Trophoblast cell (in vitro differentiated cells and primary cell): ENCODE measurements around the gene SOS2.

Experiments used
- DNase-seq, 2 donors: peaks; one replicate each; pipeline ENCODE4 v3.0.0-alpha.2; 2016
- H2AFZ ChIP-seq: 2 replicates; pipeline ENCODE4 v1.6.1; 2013; ENCODE audit warnings: low read length, moderate library complexity, mild to moderate bottlenecking; ENCODE audit not compliant: insufficient read depth, poor library complexity
- H2AK5ac ChIP-seq: 2 replicates; pipeline ENCODE4 v1.6.1; 2013; ENCODE audit warnings: mild to moderate bottlenecking, low read length
- H2BK120ac ChIP-seq: 2 replicates; pipeline ENCODE4 v1.6.1; 2013; ENCODE audit warnings: low read length, mild to moderate bottlenecking, moderate library complexity; ENCODE audit not compliant: insufficient read depth, poor library complexity
- H2BK12ac ChIP-seq: 2 replicates; pipeline ENCODE4 v1.6.1; 2013; ENCODE audit warnings: mild to moderate bottlenecking, low read length, moderate library complexity
- H2BK5ac ChIP-seq: 2 replicates; pipeline ENCODE4 v1.6.1; 2013; ENCODE audit warnings: low read length, low read depth, moderate library complexity, mild to moderate bottlenecking; ENCODE audit not compliant: poor library complexity
- H3K14ac ChIP-seq: 2 replicates; pipeline ENCODE4 v1.6.1; 2013; ENCODE audit warnings: mild to moderate bottlenecking, low read length
- H3K18ac ChIP-seq: 2 replicates; pipeline ENCODE4 v1.6.1; 2013; ENCODE audit warnings: mild to moderate bottlenecking, low read length
- H3K23ac ChIP-seq: 2 replicates; pipeline ENCODE4 v1.6.1; 2013; ENCODE audit warnings: low read length
- H3K27ac ChIP-seq: 2 replicates; pipeline ENCODE4 v1.5.1; 2013; ENCODE audit warnings: low read depth, mild to moderate bottlenecking, inconsistent platforms, low read length, moderate library complexity
- H3K27me3 ChIP-seq: 2 replicates; pipeline ENCODE4 v1.6.1; 2013; ENCODE audit warnings: inconsistent platforms, mild to moderate bottlenecking, low read length, moderate library complexity; ENCODE audit not compliant: insufficient read depth
- H3K36me3 ChIP-seq, 2 experiments: 1 replicate in 1 of 2; 2 replicates in 1 of 2; pipeline ENCODE4 v1.6.1; 2013; ENCODE audit warnings: low read length in 2 of 2, mild to moderate bottlenecking in 2 of 2, moderate library complexity in 1 of 2; ENCODE audit not compliant: insufficient read depth in 2 of 2, control insufficient read depth in 1 of 2
- H3K4ac ChIP-seq: 2 replicates; pipeline ENCODE4 v1.6.1; 2013; ENCODE audit warnings: low read depth, mild to moderate bottlenecking, low read length, moderate library complexity
- H3K4me1 ChIP-seq, 2 experiments: 1 replicate in 1 of 2; 2 replicates in 1 of 2; pipeline ENCODE4 v1.6.1; 2013; ENCODE audit warnings: low read length in 2 of 2, mild to moderate bottlenecking in 2 of 2, moderate library complexity in 1 of 2; ENCODE audit not compliant: insufficient read depth in 2 of 2, control insufficient read depth in 1 of 2
- H3K4me2 ChIP-seq: 2 replicates; pipeline ENCODE4 v1.6.1; 2013; ENCODE audit warnings: inconsistent platforms, mild to moderate bottlenecking, low read length, moderate library complexity
- H3K4me3 ChIP-seq: 2 replicates; pipeline ENCODE4 v1.5.1; 2013; ENCODE audit warnings: mild to moderate bottlenecking, low read depth, low read length, inconsistent platforms
- H3K79me1 ChIP-seq: one replicate; pipeline ENCODE4 v1.6.1; 2013; ENCODE audit warnings: low read length
- H3K79me2 ChIP-seq: 2 replicates; pipeline ENCODE4 v1.6.1; 2013; ENCODE audit warnings: low read length, mild to moderate bottlenecking; ENCODE audit not compliant: control insufficient read depth, insufficient read depth, poor library complexity
- H3K9ac ChIP-seq: 2 replicates; pipeline ENCODE4 v1.6.1; 2013; ENCODE audit warnings: mild to moderate bottlenecking, low read length
- H3K9me3 ChIP-seq: 2 replicates; pipeline ENCODE4 v1.6.1; 2013; ENCODE audit warnings: low read depth, mild to moderate bottlenecking, control low read depth, inconsistent platforms, low read length; ENCODE audit not compliant: insufficient read depth
- H4K12ac ChIP-seq: 2 replicates; pipeline ENCODE4 v1.6.1; 2013; ENCODE audit warnings: low read depth, mild to moderate bottlenecking, low read length, moderate library complexity
- H4K8ac ChIP-seq: 2 replicates; pipeline ENCODE4 v1.6.1; 2013; ENCODE audit warnings: low read depth, mild to moderate bottlenecking, low read length, moderate library complexity
- H4K91ac ChIP-seq: one replicate; pipeline ENCODE4 v1.6.1; 2013; ENCODE audit warnings: low read depth, mild to moderate bottlenecking, low read length, moderate library complexity
- WGBS: extraction: QIAGEN DNeasy Blood & Tissue Kit; methylation state at CpG from one replicate; pipeline ENCODE4 v1.1.7; 2013; ENCODE audit warnings: missing lambda C conversion rate; ENCODE audit not compliant: insufficient read length, insufficient coverage; ENCODE audit errors: extremely low coverage; 5-methylcytosine and 5-hydroxymethylcytosine counted together

SOS2 gene

GRCh38 chr14:50100805-50101204 lies 130.6 kb downstream of the SOS2 start:
- Histone ChIP-seq H3K23ac (no peak overlapping the region), H2BK120ac (peak overlapping the region; percentile 33), H3K9me3 (no peaks in the 10 kb centered on the region), H3K27ac (no peak overlapping the region), H3K4me1 (peaks cover 3% of the 10 kb centered on the region in 2 experiments), H3K9ac (no peak overlapping the region), H2AFZ (no peak overlapping the region), H3K27me3 (no peaks in the 10 kb centered on the region), H2AK5ac (no peak overlapping the region), H3K4me2 (no peak overlapping the region), H3K18ac (no peak overlapping the region), H3K14ac (no peak overlapping the region), H4K12ac (no peak overlapping the region), H3K4ac (no peak overlapping the region), H3K4me3 (no peak overlapping the region), H3K36me3 (no peaks in the 10 kb centered on the region), H2BK12ac (peak overlapping the region; percentile 23), H4K8ac (no peak overlapping the region), H3K79me2 (no peaks in the 10 kb centered on the region), H2BK5ac (no peak overlapping the region), H3K79me1 (peaks cover 12% of the 10 kb centered on the region), H4K91ac (peak overlapping the region; percentile 47)
- no CpG with 5 or more reads among the region's 2 CpGs for WGBS
- DNase-seq, result no peak

GRCh38 chr14:50099335-50099734 lies 132.0 kb downstream of the SOS2 start:
- H3K18ac ChIP-seq, result no peak overlapping the region
- no peak overlapping the region for H3K23ac ChIP-seq
- WGBS, result no CpG with 5 or more reads among the region's 4 CpGs
- H3K4me2 ChIP-seq, result no peak overlapping the region
- no peak overlapping the region for H3K14ac ChIP-seq
- H3K36me3 ChIP-seq, result no peaks in the 10 kb centered on the region
- H3K27me3 ChIP-seq, result no peaks in the 10 kb centered on the region
- peaks cover 12% of the 10 kb centered on the region for H3K79me1 ChIP-seq
- H4K12ac ChIP-seq, result no peak overlapping the region
- H2BK5ac ChIP-seq, result no peak overlapping the region
- H2AFZ ChIP-seq, result no peak overlapping the region
- no peak overlapping the region for H2BK12ac ChIP-seq
- no peak overlapping the region for H4K91ac ChIP-seq
- peaks cover 3% of the 10 kb centered on the region in 2 experiments for H3K4me1 ChIP-seq
- no peak overlapping the region for H3K4ac ChIP-seq
- no peaks in the 10 kb centered on the region for H3K79me2 ChIP-seq
- H3K9me3 ChIP-seq, result no peaks in the 10 kb centered on the region
- H4K8ac ChIP-seq, result no peak overlapping the region
- H3K27ac ChIP-seq, result no peak overlapping the region
- H3K4me3 ChIP-seq, result no peak overlapping the region
- no peak overlapping the region for H2AK5ac ChIP-seq
- no peak overlapping the region for H3K9ac ChIP-seq
- DNase-seq, result no peak
- no peak overlapping the region for H2BK120ac ChIP-seq

GRCh38 chr14:50095895-50096294 lies 135.5 kb downstream of the SOS2 start:
- Histone ChIP-seq H2AK5ac (no peak overlapping the region), H3K18ac (no peak overlapping the region), H3K4me2 (no peak overlapping the region), H3K9me3 (no peaks in the 10 kb centered on the region), H3K27ac (no peak overlapping the region), H3K23ac (no peak overlapping the region), H4K12ac (no peak overlapping the region), H3K4ac (no peak overlapping the region), H3K79me1 (peaks cover 2% of the 10 kb centered on the region), H3K9ac (no peak overlapping the region), H4K91ac (no peak overlapping the region), H4K8ac (no peak overlapping the region), H2BK5ac (no peak overlapping the region), H3K4me3 (no peak overlapping the region), H3K36me3 (no peaks in the 10 kb centered on the region), H3K79me2 (no peaks in the 10 kb centered on the region), H3K27me3 (no peaks in the 10 kb centered on the region), H2BK12ac (no peak overlapping the region), H2BK120ac (no peak overlapping the region), H3K4me1 (peaks cover 0 to 5% of the 10 kb centered on the region in 2 experiments), H2AFZ (no peak overlapping the region), H3K14ac (no peak overlapping the region)
- DNase-seq, result no peak
- WGBS, result no CpG with 5 or more reads among the region's 1 CpG

- Histone ChIP-seq H3K9me3 (no peaks in the 10 kb centered on the region), H3K4me3 (no peak overlapping the region), H2BK120ac (no peak overlapping the region), H4K91ac (no peak overlapping the region), H2BK12ac (no peak overlapping the region), H3K4me2 (no peak overlapping the region), H3K23ac (no peak overlapping the region), H3K4ac (no peak overlapping the region), H2AK5ac (no peak overlapping the region), H3K27ac (no peak overlapping the region), H3K14ac (no peak overlapping the region), H3K79me1 (peaks cover 2% of the 10 kb centered on the region), H3K36me3 (no peaks in the 10 kb centered on the region), H3K27me3 (no peaks in the 10 kb centered on the region), H4K8ac (no peak overlapping the region), H2AFZ (no peak overlapping the region), H2BK5ac (peak overlapping the region; percentile 27), H3K9ac (no peak overlapping the region), H3K4me1 (peaks cover 0 to 5% of the 10 kb centered on the region in 2 experiments), H4K12ac (no peak overlapping the region), H3K18ac (no peak overlapping the region), H3K79me2 (no peaks in the 10 kb centered on the region)
- no peak for DNase-seq
- WGBS, result no CpG with 5 or more reads among the region's 11 CpGs
Observed at GRCh38 chr14:50094056-50094755, 137.2 kb downstream of the SOS2 start.
